Measurements from ENCODE around the gene TNC.

Gene TNC

GRCh38 chr9:115146581-115147021 lies 28.6 kb upstream of the TNC start:
- Histone ChIP-seq H2BK5ac (ENCODE audit: low read depth, low read length, poor library complexity) (peak overlapping the region; percentile 16), H4K91ac (ENCODE audit: low read depth, low read length) (no peak overlapping the region)

DNA sequence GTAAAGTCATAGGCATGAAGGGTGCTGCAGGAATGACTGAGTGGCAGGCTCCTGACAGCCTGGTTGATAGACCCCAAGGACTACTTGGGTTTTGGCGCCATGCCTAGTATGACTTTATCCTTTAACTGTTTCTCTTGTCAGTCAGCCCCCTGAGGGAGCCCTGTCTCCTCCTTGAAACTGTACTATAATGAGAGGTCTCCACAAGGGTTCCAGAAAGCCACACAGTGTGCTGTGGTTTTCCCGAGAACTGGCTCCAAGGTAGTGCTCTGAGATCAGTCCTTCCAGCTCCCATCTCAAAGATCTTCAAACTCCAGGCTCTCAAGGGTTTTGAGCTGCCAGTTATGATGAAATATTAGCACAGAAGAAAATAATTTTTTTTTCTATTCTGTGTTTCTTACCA lies 26.7 kb upstream of the TNC start:
- Histone ChIP-seq H3K27me3 (ENCODE audit: insufficient read depth, low read length) (no peaks in the 10 kb centered on the region), H3K23ac (ENCODE audit: low read length) (no peak overlapping the region), H3K4me2 (ENCODE audit: low read length) (no peak overlapping the region), H2AFZ (ENCODE audit: insufficient read depth, low read length, poor library complexity) (no peak overlapping the region), H2BK120ac (ENCODE audit: insufficient read depth, low read length, poor library complexity) (no peak overlapping the region), H3K4me1 (ENCODE audit: control insufficient read depth in 1 of 2, insufficient read depth in 2 of 2, low read length in 2 of 2) (peaks cover 0 to 10% of the 10 kb centered on the region in 2 experiments), H3K27ac (ENCODE audit: low read depth, low read length) (no peak overlapping the region), H3K9ac (ENCODE audit: low read length) (no peak overlapping the region), H4K91ac (ENCODE audit: low read depth, low read length) (peak overlapping the region; percentile 74), H4K12ac (ENCODE audit: low read depth, low read length) (no peak overlapping the region), H2BK5ac (ENCODE audit: low read depth, low read length, poor library complexity) (no peak overlapping the region), H3K9me3 (ENCODE audit: insufficient read depth, low read depth, low read length) (no peaks in the 10 kb centered on the region), H3K79me2 (ENCODE audit: control insufficient read depth, insufficient read depth, low read length, poor library complexity) (no peaks in the 10 kb centered on the region), H3K14ac (ENCODE audit: low read length) (peak overlapping the region; percentile 48), H3K4ac (ENCODE audit: low read depth, low read length) (no peak overlapping the region), H3K4me3 (ENCODE audit: low read depth, low read length) (no peak overlapping the region), H2BK12ac (ENCODE audit: low read length) (peak overlapping the region; percentile 89), H3K18ac (ENCODE audit: low read length) (no peak overlapping the region), H4K8ac (ENCODE audit: low read depth, low read length) (no peak overlapping the region), H2AK5ac (ENCODE audit: low read length) (peak overlapping the region; percentile 41), H3K36me3 (ENCODE audit: control insufficient read depth in 1 of 2, insufficient read depth in 2 of 2, low read length in 2 of 2) (no peaks in the 10 kb centered on the region), H3K79me1 (ENCODE audit: low read length) (peaks cover 9% of the 10 kb centered on the region)
- DNase-seq = peak in 1 of 2 donors; percentile 37
- no CpG with 5 or more reads among the region's 2 CpGs for WGBS (ENCODE audit: extremely low coverage, insufficient coverage, insufficient read length)

More at GRCh38 chr9:115146581-115147021, 28.6 kb upstream of the TNC start:
- no peak overlapping the region for H3K9ac ChIP-seq (ENCODE audit: low read length)
- no peaks in the 10 kb centered on the region for H3K27me3 ChIP-seq (ENCODE audit: insufficient read depth, low read length)
- no CpG with 5 or more reads among the region's 4 CpGs for WGBS (ENCODE audit: extremely low coverage, insufficient coverage, insufficient read length)
- H3K4me1 ChIP-seq (ENCODE audit: control insufficient read depth in 1 of 2, insufficient read depth in 2 of 2, low read length in 2 of 2) = peaks cover 0 to 10% of the 10 kb centered on the region in 2 experiments
- H4K12ac ChIP-seq (ENCODE audit: low read depth, low read length) = no peak overlapping the region
- peak overlapping the region; percentile 88 for H3K27ac ChIP-seq (ENCODE audit: low read depth, low read length)
- no peak overlapping the region for H3K23ac ChIP-seq (ENCODE audit: low read length)
- no peak overlapping the region for H2AK5ac ChIP-seq (ENCODE audit: low read length)
- no peak overlapping the region for H2AFZ ChIP-seq (ENCODE audit: insufficient read depth, low read length, poor library complexity)
- no peaks in the 10 kb centered on the region for H3K36me3 ChIP-seq (ENCODE audit: control insufficient read depth in 1 of 2, insufficient read depth in 2 of 2, low read length in 2 of 2)
- H3K79me1 ChIP-seq (ENCODE audit: low read length) = peaks cover 9% of the 10 kb centered on the region
- H4K8ac ChIP-seq (ENCODE audit: low read depth, low read length) = no peak overlapping the region
- H3K4ac ChIP-seq (ENCODE audit: low read depth, low read length) = no peak overlapping the region
- peak overlapping the region; percentile 44 for H2BK120ac ChIP-seq (ENCODE audit: insufficient read depth, low read length, poor library complexity)
- no peak overlapping the region for H3K18ac ChIP-seq (ENCODE audit: low read length)
- H3K79me2 ChIP-seq (ENCODE audit: control insufficient read depth, insufficient read depth, low read length, poor library complexity) = no peaks in the 10 kb centered on the region
- H3K4me3 ChIP-seq (ENCODE audit: low read depth, low read length) = no peak overlapping the region
- no peak overlapping the region for H3K4me2 ChIP-seq (ENCODE audit: low read length)
- DNase-seq = peak in 1 of 2 donors; percentile 58
- no peak overlapping the region for H2BK12ac ChIP-seq (ENCODE audit: low read length)
- H3K14ac ChIP-seq (ENCODE audit: low read length) = no peak overlapping the region
- no peaks in the 10 kb centered on the region for H3K9me3 ChIP-seq (ENCODE audit: insufficient read depth, low read depth, low read length)

DNA sequence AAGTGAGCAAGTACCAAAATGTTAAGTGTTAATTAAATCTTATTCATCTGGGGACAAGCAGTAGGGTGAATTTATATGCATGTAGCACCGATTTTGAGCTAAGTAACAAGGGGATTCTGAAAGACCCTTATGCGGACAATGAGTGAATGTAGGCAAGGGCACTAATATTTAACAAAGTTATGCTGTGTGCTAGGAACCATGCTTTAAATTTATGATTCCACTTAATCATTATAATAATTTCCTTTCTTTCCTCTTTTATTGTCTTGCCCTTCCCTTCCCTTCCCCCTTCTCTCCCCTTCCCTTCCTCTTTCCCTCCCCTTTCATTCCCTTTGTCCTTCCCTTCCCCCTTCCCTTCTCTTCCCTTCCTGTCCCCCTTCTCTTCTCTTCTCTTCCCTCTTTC lies 25.7 kb upstream of the TNC start:
- no peak overlapping the region for H3K4me3 ChIP-seq (ENCODE audit: low read depth, low read length)
- H3K79me1 ChIP-seq (ENCODE audit: low read length) = peaks cover 7% of the 10 kb centered on the region
- no peaks in the 10 kb centered on the region for H3K79me2 ChIP-seq (ENCODE audit: control insufficient read depth, insufficient read depth, low read length, poor library complexity)
- DNase-seq = no peak
- H3K27ac ChIP-seq (ENCODE audit: low read depth, low read length) = no peak overlapping the region
- H3K9ac ChIP-seq (ENCODE audit: low read length) = no peak overlapping the region
- H3K4ac ChIP-seq (ENCODE audit: low read depth, low read length) = no peak overlapping the region
- H4K91ac ChIP-seq (ENCODE audit: low read depth, low read length) = no peak overlapping the region
- H3K36me3 ChIP-seq (ENCODE audit: control insufficient read depth in 1 of 2, insufficient read depth in 2 of 2, low read length in 2 of 2) = no peaks in the 10 kb centered on the region
- H2BK5ac ChIP-seq (ENCODE audit: low read depth, low read length, poor library complexity) = no peak overlapping the region
- H3K27me3 ChIP-seq (ENCODE audit: insufficient read depth, low read length) = no peaks in the 10 kb centered on the region
- H2BK12ac ChIP-seq (ENCODE audit: low read length) = no peak overlapping the region
- no peak overlapping the region for H2AK5ac ChIP-seq (ENCODE audit: low read length)
- H3K23ac ChIP-seq (ENCODE audit: low read length) = no peak overlapping the region
- H2BK120ac ChIP-seq (ENCODE audit: insufficient read depth, low read length, poor library complexity) = no peak overlapping the region
- H3K14ac ChIP-seq (ENCODE audit: low read length) = no peak overlapping the region
- no peak overlapping the region for H4K12ac ChIP-seq (ENCODE audit: low read depth, low read length)
- peaks cover 0 to 10% of the 10 kb centered on the region in 2 experiments for H3K4me1 ChIP-seq (ENCODE audit: control insufficient read depth in 1 of 2, insufficient read depth in 2 of 2, low read length in 2 of 2)
- H4K8ac ChIP-seq (ENCODE audit: low read depth, low read length) = no peak overlapping the region
- no peak overlapping the region for H2AFZ ChIP-seq (ENCODE audit: insufficient read depth, low read length, poor library complexity)
- no CpG with 5 or more reads among the region's 2 CpGs for whole genome bisulfite sequencing (ENCODE audit: extremely low coverage, insufficient coverage, insufficient read length)
- no peaks in the 10 kb centered on the region for H3K9me3 ChIP-seq (ENCODE audit: insufficient read depth, low read depth, low read length)
- no peak overlapping the region for H3K4me2 ChIP-seq (ENCODE audit: low read length)
- H3K18ac ChIP-seq (ENCODE audit: low read length) = no peak overlapping the region

GRCh38 chr9:115142517-115143270 lies 24.7 kb upstream of the TNC start:
- Histone ChIP-seq H3K18ac (ENCODE audit: low read length) (no peak overlapping the region), H3K23ac (ENCODE audit: low read length) (no peak overlapping the region)
- no peak for DNase-seq

More at GRCh38 chr9:115142517-115143270, 24.7 kb upstream of the TNC start:
- H4K8ac ChIP-seq (ENCODE audit: low read depth, low read length) = no peak overlapping the region
- no peaks in the 10 kb centered on the region for H3K36me3 ChIP-seq (ENCODE audit: control insufficient read depth in 1 of 2, insufficient read depth in 2 of 2, low read length in 2 of 2)
- H3K4me1 ChIP-seq (ENCODE audit: control insufficient read depth in 1 of 2, insufficient read depth in 2 of 2, low read length in 2 of 2) = peaks cover 0 to 10% of the 10 kb centered on the region in 2 experiments
- H3K4me3 ChIP-seq (ENCODE audit: low read depth, low read length) = no peak overlapping the region
- no peak overlapping the region for H2BK120ac ChIP-seq (ENCODE audit: insufficient read depth, low read length, poor library complexity)
- H2BK12ac ChIP-seq (ENCODE audit: low read length) = no peak overlapping the region
- no peak overlapping the region for H3K14ac ChIP-seq (ENCODE audit: low read length)
- no peak overlapping the region for H2BK5ac ChIP-seq (ENCODE audit: low read depth, low read length, poor library complexity)
- H3K9ac ChIP-seq (ENCODE audit: low read length) = no peak overlapping the region
- H4K12ac ChIP-seq (ENCODE audit: low read depth, low read length) = no peak overlapping the region
- H3K4me2 ChIP-seq (ENCODE audit: low read length) = no peak overlapping the region
- peaks cover 7% of the 10 kb centered on the region for H3K79me1 ChIP-seq (ENCODE audit: low read length)
- no peak overlapping the region for H4K91ac ChIP-seq (ENCODE audit: low read depth, low read length)
- no peak overlapping the region for H3K4ac ChIP-seq (ENCODE audit: low read depth, low read length)
- H3K27me3 ChIP-seq (ENCODE audit: insufficient read depth, low read length) = no peaks in the 10 kb centered on the region
- H3K9me3 ChIP-seq (ENCODE audit: insufficient read depth, low read depth, low read length) = no peaks in the 10 kb centered on the region
- H2AFZ ChIP-seq (ENCODE audit: insufficient read depth, low read length, poor library complexity) = no peak overlapping the region
- WGBS (ENCODE audit: extremely low coverage, insufficient coverage, insufficient read length) = no CpG with 5 or more reads among the region's 6 CpGs
- H3K27ac ChIP-seq (ENCODE audit: low read depth, low read length) = no peak overlapping the region
- no peak overlapping the region for H2AK5ac ChIP-seq (ENCODE audit: low read length)
- H3K79me2 ChIP-seq (ENCODE audit: control insufficient read depth, insufficient read depth, low read length, poor library complexity) = no peaks in the 10 kb centered on the region

Measured in trophoblast cell (in vitro differentiated cells and primary cell).